Liver (tissue), 9 donors: ENCODE results near the gene TXNRD2. TPM values are rescaled to one million over a fixed set of nuclear protein-coding genes. Genes with fewer than 3 reads are reported as not detected.

Source experiments
- DNase-seq: peaks from one replicate; pipeline ENCODE4 v3.0.0-alpha.2; 2017; ENCODE audit warnings: low spot score
- H3K27ac ChIP-seq, 2 donors: one replicate each; pipeline ENCODE4 v1.7.0; 2013; ENCODE audit warnings: inconsistent platforms in 2 of 2, low read length in 2 of 2, control low read depth in 1 of 2, low read depth in 1 of 2, mild to moderate bottlenecking in 1 of 2
- H3K27me3 ChIP-seq, 4 donors: one replicate each; pipeline versions ENCODE4 v1.6.1 to v1.7.0; 2013; ENCODE audit warnings: low read length in 3 of 4, inconsistent platforms in 1 of 4, mild to moderate bottlenecking in 1 of 4, moderate library complexity in 1 of 4; ENCODE audit not compliant: control insufficient read depth in 4 of 4, insufficient read depth in 4 of 4
- H3K36me3 ChIP-seq, 4 donors: one replicate each; pipeline versions ENCODE4 v1.6.1 to v1.7.0; 2013; ENCODE audit warnings: low read length in 3 of 4, mild to moderate bottlenecking in 3 of 4, low read depth in 1 of 4, moderate library complexity in 1 of 4; ENCODE audit not compliant: control insufficient read depth in 4 of 4, insufficient read depth in 3 of 4
- H3K4me1 ChIP-seq, 4 donors: one replicate each; pipeline versions ENCODE4 v1.6.1 to v1.7.0; 2013; ENCODE audit warnings: low read length in 3 of 4, mild to moderate bottlenecking in 3 of 4, moderate library complexity in 1 of 4; ENCODE audit not compliant: control insufficient read depth in 4 of 4, insufficient read depth in 4 of 4
- H3K4me3 ChIP-seq, 3 donors: one replicate each; pipeline versions ENCODE4 v1.6.1 to v1.7.0; 2013; ENCODE audit warnings: low read length in 3 of 3, control low read depth in 1 of 3, low read depth in 1 of 3, mild to moderate bottlenecking in 1 of 3
- H3K9ac ChIP-seq, 2 donors: one replicate each; pipeline ENCODE4 v1.7.0; 2013; ENCODE audit warnings: low read length in 2 of 2, mild to moderate bottlenecking in 2 of 2, moderate library complexity in 2 of 2, control low read depth in 1 of 2, low read depth in 1 of 2
- H3K9me3 ChIP-seq, 4 donors: one replicate each; pipeline versions ENCODE4 v1.6.1 to v1.7.0; 2013; ENCODE audit warnings: low read length in 3 of 4; ENCODE audit not compliant: control insufficient read depth in 4 of 4
- ATF3 ChIP-seq: IDR thresholded peaks from 2 replicates; pipeline ENCODE4 v1.6.1; 2016; ENCODE audit warnings: antibody characterized with exemption
- CTCF ChIP-seq: fragments of 150-350 bp; IDR thresholded peaks from 2 replicates; pipeline ENCODE4 v1.5.1; 2017; ENCODE audit warnings: improper control_type of control experiment, low read depth, low read length; ENCODE audit not compliant: missing input control
- EGR1 ChIP-seq, 2 donors: IDR thresholded peaks; 2 replicates each; pipeline ENCODE4 v1.6.1; 2016 to 2018; ENCODE audit warnings: antibody characterized with exemption in 2 of 2, low read depth in 2 of 2
- FOXA1 ChIP-seq: IDR thresholded peaks from 2 replicates; pipeline ENCODE4 v1.6.1; 2016; ENCODE audit warnings: antibody characterized with exemption
- FOXA2 ChIP-seq: IDR thresholded peaks from 2 replicates; pipeline ENCODE4 v1.6.1; 2016; ENCODE audit warnings: antibody characterized with exemption
- GABPA ChIP-seq, 2 donors: IDR thresholded peaks in 1 of 2; conservative IDR thresholded peaks in 1 of 2; 2 replicates each; pipeline ENCODE4 v1.6.1; 2016; ENCODE audit warnings: antibody characterized with exemption in 2 of 2, mild to moderate bottlenecking in 1 of 2, moderate library complexity in 1 of 2
- HNF4A ChIP-seq, 2 donors: conservative IDR thresholded peaks; 2 replicates each; pipeline ENCODE4 v1.6.1; 2016; ENCODE audit warnings: antibody characterized with exemption in 2 of 2, mild to moderate bottlenecking in 2 of 2
- HNF4G ChIP-seq: IDR thresholded peaks from 2 replicates; pipeline ENCODE4 v1.6.1; 2016; ENCODE audit warnings: antibody characterized with exemption
- JUND ChIP-seq, 2 donors: IDR thresholded peaks; 2 replicates each; pipeline ENCODE4 v1.6.1; 2016; ENCODE audit warnings: antibody characterized with exemption in 2 of 2
- NR2F2 ChIP-seq: IDR thresholded peaks from 2 replicates; pipeline ENCODE4 v1.6.1; 2016; ENCODE audit warnings: antibody characterized with exemption
- RAD21 ChIP-seq, 2 donors: IDR thresholded peaks; 2 replicates each; pipeline ENCODE4 v1.6.1; 2016; ENCODE audit warnings: antibody characterized with exemption in 2 of 2, mild to moderate bottlenecking in 2 of 2
- SP1 ChIP-seq: IDR thresholded peaks from 2 replicates; pipeline ENCODE4 v1.6.1; 2018; ENCODE audit warnings: antibody characterized with exemption, mild to moderate bottlenecking
- TAF1 ChIP-seq: conservative IDR thresholded peaks from 2 replicates; pipeline ENCODE4 v1.6.1; 2016; ENCODE audit warnings: antibody characterized with exemption, mild to moderate bottlenecking
- YY1 ChIP-seq: IDR thresholded peaks from 2 replicates; pipeline ENCODE4 v1.6.1; 2016; ENCODE audit warnings: antibody characterized with exemption, mild to moderate bottlenecking
- ZBTB33 ChIP-seq: IDR thresholded peaks from 2 replicates; pipeline ENCODE4 v1.6.1; 2016; ENCODE audit warnings: antibody characterized with exemption
- WGBS: extraction: QIAGEN DNeasy Blood & Tissue Kit; methylation state at CpG from one replicate; pipeline ENCODE4 v1.1.7; 2013; 5-methylcytosine and 5-hydroxymethylcytosine counted together
- polyA plus RNA-seq, 2 donors: library from polyadenylated mRNA; stranded (reverse) in 1 of 2; unstranded in 1 of 2; fragments of 200-250 nt in 1 of 2; fragments of >200 nt in 1 of 2; fragmentation: Nextera tagmentation in 1 of 2; extraction: Ambion mirVana in 1 of 2; gene quantifications; one replicate each; pipeline versions ENCODE4 v1.2.1 to v1.2.3, GENCODE V29; 2013 to 2015
- total RNA-seq, 2 donors: library from RNA; depleted of rRNA; stranded (reverse); fragments of >200 nt; gene quantifications; one replicate each; pipeline ENCODE4 v1.2.3, GENCODE V29; 2014
- TF ChIP-seq, protein P1 (sequence below): IDR thresholded peaks from 2 replicates; pipeline ENCODE4 v1.6.1; 2016; ENCODE audit warnings: antibody characterized with exemption
- donor health status: healthy.
- donor health status: healthy.
- donor health status: healthy.
- donor health status: healthy.
- donor health status: healthy.

The TXNRD2 gene
- total and polyA plus RNA-seq, 4 donors, result 22.2 to 41.3 (median 33.6) TPM

- WGBS, result 94% methylated on average over 5 of the region's 5 CpGs
- Histone ChIP-seq H3K9me3 (no peaks in the 10 kb centered on the region), H3K36me3 (no peaks in the 10 kb centered on the region), H3K4me1 (no peaks in the 10 kb centered on the region), H3K27me3 (no peaks in the 10 kb centered on the region), H3K9ac (no peak overlapping the region), H3K27ac (no peak overlapping the region), H3K4me3 (no peak overlapping the region)
- no peak for TF ChIP-seq GABPA (IDR thresholded peaks at IDR 0.05 in 1 of 2, conservative IDR thresholded peaks at IDR 0.05 in 1 of 2)
- TF ChIP-seq ZBTB33, result no peak
- no peak for TF ChIP-seq YY1
- TF ChIP-seq NR2F2, result no peak
- TF ChIP-seq FOXA2, result no peak
- no peak for TF ChIP-seq CTCF
- no peak for TF ChIP-seq HNF4G
- TF ChIP-seq HNF4A (conservative IDR thresholded peaks at IDR 0.05), result no peak
- TF ChIP-seq EGR1 (IDR thresholded peaks at IDR 0.05; ENCODE audit: low read depth in 2 of 2), result no peak
- no peak for TF ChIP-seq TAF1
- TF ChIP-seq JUND (IDR thresholded peaks at IDR 0.05), result no peak
- DNase-seq, result no peak
Measured at GRCh38 chr22:19863571-19863970, 78.0 kb downstream of the TXNRD2 start.

DNA sequence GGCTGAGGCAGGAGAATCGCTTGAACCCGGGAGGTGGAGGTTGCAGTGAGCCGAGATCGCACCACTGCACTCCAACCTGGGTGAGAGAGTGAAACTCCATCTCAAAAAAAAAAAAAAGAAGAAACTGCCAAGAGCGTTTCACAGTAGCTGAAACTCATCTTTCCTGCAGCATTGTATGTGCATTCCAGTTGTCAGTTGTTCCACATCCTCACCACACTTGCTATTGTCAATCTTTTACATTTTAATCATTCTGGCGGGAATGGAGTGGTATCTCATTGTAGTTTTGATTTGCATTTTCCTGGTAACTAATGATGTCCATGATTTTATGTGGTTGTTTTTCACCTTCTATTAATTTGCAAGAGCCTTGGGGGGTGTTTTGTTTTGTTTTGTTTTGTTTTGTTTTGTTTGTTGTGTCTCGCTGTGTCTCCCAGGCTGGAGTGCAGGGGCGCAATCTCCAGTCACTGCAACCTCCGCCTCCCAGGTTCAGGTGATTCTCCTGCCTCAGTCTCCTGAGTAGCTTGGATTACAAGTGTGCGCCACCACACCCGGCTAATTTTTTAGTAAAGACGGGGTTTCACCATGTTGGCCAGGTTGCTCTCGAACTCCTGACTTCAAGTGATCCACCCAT, 78.9 kb downstream of the TXNRD2 start:
- Histone ChIP-seq H3K27me3 (no peaks in the 10 kb centered on the region), H3K4me1 (no peaks in the 10 kb centered on the region), H3K27ac (no peak overlapping the region), H3K9me3 (no peaks in the 10 kb centered on the region), H3K4me3 (no peak overlapping the region), H3K36me3 (no peaks in the 10 kb centered on the region), H3K9ac (no peak overlapping the region)
- TF ChIP-seq ATF3 (no peak), JUND (IDR thresholded peaks at IDR 0.05) (no peak), CTCF (no peak), HNF4A (conservative IDR thresholded peaks at IDR 0.05) (no peak), TAF1 (no peak), HNF4G (no peak), RAD21 (IDR thresholded peaks at IDR 0.05) (no peak), ZBTB33 (no peak), NR2F2 (no peak), FOXA2 (no peak), SP1 (no peak), FOXA1 (no peak), GABPA (IDR thresholded peaks at IDR 0.05 in 1 of 2, conservative IDR thresholded peaks at IDR 0.05 in 1 of 2) (no peak)
- TF ChIP-seq, protein P1, sequence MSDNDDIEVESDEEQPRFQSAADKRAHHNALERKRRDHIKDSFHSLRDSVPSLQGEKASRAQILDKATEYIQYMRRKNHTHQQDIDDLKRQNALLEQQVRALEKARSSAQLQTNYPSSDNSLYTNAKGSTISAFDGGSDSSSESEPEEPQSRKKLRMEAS, result no peak
- DNase-seq, result no peak
- 97% methylated on average over 13 of the region's 13 CpGs for whole genome bisulfite sequencing
